Measurements from ENCODE around the gene PHF21B. TPM values are rescaled to one million over a fixed set of nuclear protein-coding genes. Genes with fewer than 3 reads are reported as not detected.

Gene PHF21B
- polyA plus RNA-seq, 4 donors, result 0.09 to 0.16 TPM; not detected in 2

DNA sequence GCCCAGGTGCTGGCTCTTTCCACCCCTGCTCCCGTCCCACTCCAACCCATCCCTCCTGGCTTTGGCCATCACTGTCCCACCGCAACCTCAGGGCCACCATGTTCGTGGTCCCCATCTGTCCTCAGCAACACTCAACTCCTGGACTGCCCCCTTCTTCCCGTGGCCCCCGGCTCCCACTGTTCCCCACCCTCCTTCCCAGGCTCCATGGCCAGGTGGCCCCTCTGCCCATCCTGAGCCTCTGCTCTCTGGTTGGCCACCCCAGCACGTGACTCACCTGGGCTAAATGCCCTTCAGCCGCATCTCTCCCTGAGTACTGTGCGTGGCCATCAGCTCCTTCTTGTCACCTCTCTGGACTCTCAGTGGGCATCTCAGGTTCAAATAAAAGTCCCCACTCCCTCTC is 41.6 kb upstream of the PHF21B start:
- Histone ChIP-seq H3K27ac (ENCODE audit: low read depth in 1 of 3, low read length in 2 of 3) (no peak overlapping the region), H3K4me1 (ENCODE audit: control insufficient read depth in 3 of 3, insufficient read depth in 2 of 3, low read depth in 1 of 3, low read length in 2 of 3) (no peaks in the 10 kb centered on the region), H3K4me3 (ENCODE audit: low read depth in 1 of 3, low read length in 3 of 3) (no peak overlapping the region), H3K36me3 (ENCODE audit: control insufficient read depth in 3 of 3, insufficient read depth in 2 of 3, low read depth in 1 of 3, low read length in 3 of 3) (no peaks in the 10 kb centered on the region), H3K9me3 (ENCODE audit: control insufficient read depth in 2 of 2, insufficient read depth in 1 of 2, low read depth in 1 of 2, low read length in 1 of 2) (no peaks in the 10 kb centered on the region), H3K27me3 (ENCODE audit: control insufficient read depth in 3 of 3, insufficient read depth in 3 of 3, low read length in 3 of 3) (peaks cover 0 to 6% (median 4%) of the 10 kb centered on the region in 3 donors)
- DNase-seq (no peak), FAIRE-seq (no peak)
- 81 to 82% (median 82%) methylated on average over 8 of the region's 8 CpGs for WGBS, 3 donors

DNA sequence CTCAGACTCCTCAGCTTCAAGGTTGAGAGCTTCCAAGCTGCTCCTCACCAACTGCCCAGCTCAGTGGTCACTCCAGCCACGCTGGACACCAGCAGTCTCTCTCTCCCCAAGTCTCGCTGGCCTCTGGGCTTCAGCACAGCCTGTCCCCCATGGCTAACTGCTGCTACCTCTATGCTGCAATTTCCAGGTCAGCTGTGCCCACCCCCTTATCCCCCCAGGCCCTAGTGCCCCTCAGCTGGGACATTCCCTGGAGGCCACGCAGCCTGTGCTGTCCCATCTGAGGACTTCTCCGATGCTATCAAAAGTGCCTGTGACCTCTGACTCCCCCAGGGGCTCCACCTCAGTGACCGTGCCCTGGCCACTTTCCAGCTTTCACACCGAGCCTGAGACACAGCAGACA is 37.5 kb upstream of the PHF21B start:
- Histone ChIP-seq H3K27me3 (ENCODE audit: control insufficient read depth in 3 of 3, insufficient read depth in 3 of 3, low read length in 3 of 3) (peaks cover 0 to 6% (median 2%) of the 10 kb centered on the region in 3 donors), H3K36me3 (ENCODE audit: control insufficient read depth in 3 of 3, insufficient read depth in 2 of 3, low read depth in 1 of 3, low read length in 3 of 3) (no peaks in the 10 kb centered on the region), H3K27ac (ENCODE audit: low read depth in 1 of 3, low read length in 2 of 3) (no peak overlapping the region), H3K9me3 (ENCODE audit: control insufficient read depth in 2 of 2, insufficient read depth in 1 of 2, low read depth in 1 of 2, low read length in 1 of 2) (no peaks in the 10 kb centered on the region), H3K4me1 (ENCODE audit: control insufficient read depth in 3 of 3, insufficient read depth in 2 of 3, low read depth in 1 of 3, low read length in 2 of 3) (no peaks in the 10 kb centered on the region), H3K4me3 (ENCODE audit: low read depth in 1 of 3, low read length in 3 of 3) (no peak overlapping the region)
- WGBS, 3 donors, result 20 to 30% (median 30%) methylated on average over 6 of the region's 6 CpGs
- DNase-seq, result no peak
- FAIRE-seq, result no peak

GRCh38 chr22:45045208-45045607 is 35.4 kb upstream of the PHF21B start:
- no peaks in the 10 kb centered on the region for H3K4me1 ChIP-seq (ENCODE audit: control insufficient read depth in 3 of 3, insufficient read depth in 2 of 3, low read depth in 1 of 3, low read length in 2 of 3)
- H3K9me3 ChIP-seq (ENCODE audit: control insufficient read depth in 2 of 2, insufficient read depth in 1 of 2, low read depth in 1 of 2, low read length in 1 of 2), result no peaks in the 10 kb centered on the region
- peaks cover 0 to 5% (median 2%) of the 10 kb centered on the region in 3 donors for H3K27me3 ChIP-seq (ENCODE audit: control insufficient read depth in 3 of 3, insufficient read depth in 3 of 3, low read length in 3 of 3)
- H3K27ac ChIP-seq (ENCODE audit: low read depth in 1 of 3, low read length in 2 of 3), result no peak overlapping the region
- H3K4me3 ChIP-seq (ENCODE audit: low read depth in 1 of 3, low read length in 3 of 3), result no peak overlapping the region
- FAIRE-seq (no peak), DNase-seq (no peak)
- 43 to 47% (median 43%) methylated on average over 7 of the region's 7 CpGs for WGBS, 3 donors
- H3K36me3 ChIP-seq (ENCODE audit: control insufficient read depth in 3 of 3, insufficient read depth in 2 of 3, low read depth in 1 of 3, low read length in 3 of 3), result no peaks in the 10 kb centered on the region

DNA sequence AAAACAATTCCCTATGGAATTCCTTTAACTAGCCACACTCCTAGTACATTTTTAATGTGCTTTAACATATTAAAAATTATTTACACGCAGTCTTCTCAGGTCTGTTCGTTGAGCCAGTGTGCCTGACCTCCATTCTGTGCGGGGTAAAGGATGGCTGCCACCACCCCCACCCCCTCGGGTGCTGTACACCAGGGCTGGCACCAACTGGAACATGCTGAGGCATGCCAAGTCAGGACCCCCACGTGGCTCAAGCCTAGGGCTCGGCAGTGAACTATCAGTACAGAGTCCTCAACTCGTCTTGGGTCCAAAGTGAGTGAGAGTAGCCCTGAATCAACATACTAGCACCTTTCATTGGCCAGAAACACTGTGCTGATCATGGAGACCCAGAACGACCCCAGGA is 32.5 kb upstream of the PHF21B start:
- H3K36me3 ChIP-seq (ENCODE audit: control insufficient read depth in 3 of 3, insufficient read depth in 2 of 3, low read depth in 1 of 3, low read length in 3 of 3), result no peaks in the 10 kb centered on the region
- no peaks in the 10 kb centered on the region for H3K4me1 ChIP-seq (ENCODE audit: control insufficient read depth in 3 of 3, insufficient read depth in 2 of 3, low read depth in 1 of 3, low read length in 2 of 3)
- H3K27me3 ChIP-seq (ENCODE audit: control insufficient read depth in 3 of 3, insufficient read depth in 3 of 3, low read length in 3 of 3), result peaks cover 0 to 2% (median 2%) of the 10 kb centered on the region in 3 donors
- no peak overlapping the region for H3K27ac ChIP-seq (ENCODE audit: low read depth in 1 of 3, low read length in 2 of 3)
- DNase-seq (no peak), FAIRE-seq (no peak)
- WGBS, 3 donors, result 63 to 77% (median 65%) methylated on average over 8 of the region's 8 CpGs
- H3K9me3 ChIP-seq (ENCODE audit: control insufficient read depth in 2 of 2, insufficient read depth in 1 of 2, low read depth in 1 of 2, low read length in 1 of 2), result no peaks in the 10 kb centered on the region
- H3K4me3 ChIP-seq (ENCODE audit: low read depth in 1 of 3, low read length in 3 of 3), result no peak overlapping the region

- H3K9me3 ChIP-seq (ENCODE audit: control insufficient read depth in 2 of 2, insufficient read depth in 1 of 2, low read depth in 1 of 2, low read length in 1 of 2), result no peaks in the 10 kb centered on the region
- DNase-seq, result no peak
- 61 to 67% (median 67%) methylated on average over 8 of the region's 8 CpGs for WGBS, 3 donors
- no peaks in the 10 kb centered on the region for H3K4me1 ChIP-seq (ENCODE audit: control insufficient read depth in 3 of 3, insufficient read depth in 2 of 3, low read depth in 1 of 3, low read length in 2 of 3)
- no peak overlapping the region for H3K27ac ChIP-seq (ENCODE audit: low read depth in 1 of 3, low read length in 2 of 3)
- H3K27me3 ChIP-seq (ENCODE audit: control insufficient read depth in 3 of 3, insufficient read depth in 3 of 3, low read length in 3 of 3), result peaks cover 0 to 3% (median 0%) of the 10 kb centered on the region in 3 donors
- no peaks in the 10 kb centered on the region for H3K36me3 ChIP-seq (ENCODE audit: control insufficient read depth in 3 of 3, insufficient read depth in 2 of 3, low read depth in 1 of 3, low read length in 3 of 3)
- FAIRE-seq, result no peak
- no peak overlapping the region for H3K4me3 ChIP-seq (ENCODE audit: low read depth in 1 of 3, low read length in 3 of 3)
These were observed 29.3 kb upstream of the PHF21B start for GRCh38 chr22:45039133-45039532.

DNA sequence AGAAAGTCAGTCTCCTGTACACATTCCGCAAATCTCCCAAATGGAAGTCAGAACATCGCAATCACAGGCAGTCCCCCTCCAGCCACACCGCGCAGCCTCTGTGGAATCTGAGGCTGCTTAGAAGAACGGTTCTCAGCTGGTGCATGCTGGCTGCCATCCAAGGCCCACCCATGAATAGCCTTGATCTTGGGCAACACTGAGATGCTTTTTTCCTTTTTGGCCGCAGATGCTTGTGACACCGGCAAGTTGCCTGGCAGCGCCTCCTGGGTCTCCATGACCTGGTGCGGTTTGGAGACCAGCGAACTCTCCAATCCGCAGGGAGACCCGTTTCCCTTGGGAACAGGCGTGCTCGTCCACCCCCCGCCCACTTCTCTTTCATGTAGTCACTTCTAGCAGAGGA is 26.3 kb upstream of the PHF21B start:
- FAIRE-seq, result no peak
- peaks cover 0 to 5% (median 0%) of the 10 kb centered on the region in 3 donors for H3K27me3 ChIP-seq (ENCODE audit: control insufficient read depth in 3 of 3, insufficient read depth in 3 of 3, low read length in 3 of 3)
- no peaks in the 10 kb centered on the region for H3K9me3 ChIP-seq (ENCODE audit: control insufficient read depth in 2 of 2, insufficient read depth in 1 of 2, low read depth in 1 of 2, low read length in 1 of 2)
- no peak overlapping the region for H3K27ac ChIP-seq (ENCODE audit: low read depth in 1 of 3, low read length in 2 of 3)
- H3K36me3 ChIP-seq (ENCODE audit: control insufficient read depth in 3 of 3, insufficient read depth in 2 of 3, low read depth in 1 of 3, low read length in 3 of 3), result no peaks in the 10 kb centered on the region
- 72 to 82% (median 80%) methylated on average over 15 of the region's 15 CpGs for WGBS, 3 donors
- no peak overlapping the region for H3K4me3 ChIP-seq (ENCODE audit: low read depth in 1 of 3, low read length in 3 of 3)
- no peak for DNase-seq
- H3K4me1 ChIP-seq (ENCODE audit: control insufficient read depth in 3 of 3, insufficient read depth in 2 of 3, low read depth in 1 of 3, low read length in 2 of 3), result no peaks in the 10 kb centered on the region

DNA sequence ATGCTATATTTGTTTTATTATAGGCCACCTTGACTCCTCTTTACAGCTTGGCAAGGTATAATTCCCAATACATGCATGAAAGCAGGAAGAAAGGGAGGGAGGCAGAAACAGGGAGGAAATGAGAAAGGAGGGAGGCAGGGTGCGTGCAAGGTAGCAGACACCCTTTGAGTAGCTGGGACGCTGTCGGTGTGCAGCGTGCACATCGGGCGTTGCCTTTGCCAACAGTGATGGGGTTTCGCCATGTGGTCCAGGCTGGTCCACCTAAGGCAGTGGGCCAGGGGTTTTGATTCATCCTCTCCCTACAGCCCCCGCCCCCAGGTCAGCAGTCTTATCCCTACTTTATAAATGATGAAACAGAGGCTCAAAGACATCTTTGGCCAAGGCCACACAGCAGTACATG is 25.0 kb upstream of the PHF21B start:
- H3K27me3 ChIP-seq (ENCODE audit: control insufficient read depth in 3 of 3, insufficient read depth in 3 of 3, low read length in 3 of 3), result peaks cover 0 to 4% (median 0%) of the 10 kb centered on the region in 3 donors
- DNase-seq, result no peak
- no peak for FAIRE-seq
- H3K27ac ChIP-seq (ENCODE audit: low read depth in 1 of 3, low read length in 2 of 3), result no peak overlapping the region
- H3K36me3 ChIP-seq (ENCODE audit: control insufficient read depth in 3 of 3, insufficient read depth in 2 of 3, low read depth in 1 of 3, low read length in 3 of 3), result no peaks in the 10 kb centered on the region
- no peak overlapping the region for H3K4me3 ChIP-seq (ENCODE audit: low read depth in 1 of 3, low read length in 3 of 3)
- H3K9me3 ChIP-seq (ENCODE audit: control insufficient read depth in 2 of 2, insufficient read depth in 1 of 2, low read depth in 1 of 2, low read length in 1 of 2), result no peaks in the 10 kb centered on the region
- H3K4me1 ChIP-seq (ENCODE audit: control insufficient read depth in 3 of 3, insufficient read depth in 2 of 3, low read depth in 1 of 3, low read length in 2 of 3), result no peaks in the 10 kb centered on the region
- WGBS, 3 donors, result 92 to 97% (median 93%) methylated on average over 8 of the region's 8 CpGs

GRCh38 chr22:45034156-45034555 is 24.4 kb upstream of the PHF21B start:
- DNase-seq (no peak), FAIRE-seq (no peak)
- Histone ChIP-seq H3K4me3 (ENCODE audit: low read depth in 1 of 3, low read length in 3 of 3) (no peak overlapping the region), H3K36me3 (ENCODE audit: control insufficient read depth in 3 of 3, insufficient read depth in 2 of 3, low read depth in 1 of 3, low read length in 3 of 3) (no peaks in the 10 kb centered on the region), H3K9me3 (ENCODE audit: control insufficient read depth in 2 of 2, insufficient read depth in 1 of 2, low read depth in 1 of 2, low read length in 1 of 2) (no peaks in the 10 kb centered on the region), H3K27me3 (ENCODE audit: control insufficient read depth in 3 of 3, insufficient read depth in 3 of 3, low read length in 3 of 3) (peaks cover 0 to 4% (median 0%) of the 10 kb centered on the region in 3 donors), H3K4me1 (ENCODE audit: control insufficient read depth in 3 of 3, insufficient read depth in 2 of 3, low read depth in 1 of 3, low read length in 2 of 3) (no peaks in the 10 kb centered on the region), H3K27ac (ENCODE audit: low read depth in 1 of 3, low read length in 2 of 3) (no peak overlapping the region)
- WGBS, 3 donors, result 90 to 92% (median 90%) methylated on average over 10 of the region's 10 CpGs

GRCh38 chr22:45033136-45033535 is 23.3 kb upstream of the PHF21B start:
- DNase-seq (no peak), FAIRE-seq (no peak)
- Histone ChIP-seq H3K27me3 (ENCODE audit: control insufficient read depth in 3 of 3, insufficient read depth in 3 of 3, low read length in 3 of 3) (peaks cover 0 to 4% (median 0%) of the 10 kb centered on the region in 3 donors), H3K4me1 (ENCODE audit: control insufficient read depth in 3 of 3, insufficient read depth in 2 of 3, low read depth in 1 of 3, low read length in 2 of 3) (no peaks in the 10 kb centered on the region), H3K36me3 (ENCODE audit: control insufficient read depth in 3 of 3, insufficient read depth in 2 of 3, low read depth in 1 of 3, low read length in 3 of 3) (no peaks in the 10 kb centered on the region), H3K4me3 (ENCODE audit: low read depth in 1 of 3, low read length in 3 of 3) (no peak overlapping the region), H3K27ac (ENCODE audit: low read depth in 1 of 3, low read length in 2 of 3) (no peak overlapping the region), H3K9me3 (ENCODE audit: control insufficient read depth in 2 of 2, insufficient read depth in 1 of 2, low read depth in 1 of 2, low read length in 1 of 2) (no peaks in the 10 kb centered on the region)
- 32 to 51% (median 37%) methylated on average over 2 of the region's 2 CpGs for WGBS, 3 donors

Measured in small intestine (tissue), 7 donors.